ENCODE measurements around the gene MTFP1.

DNA sequence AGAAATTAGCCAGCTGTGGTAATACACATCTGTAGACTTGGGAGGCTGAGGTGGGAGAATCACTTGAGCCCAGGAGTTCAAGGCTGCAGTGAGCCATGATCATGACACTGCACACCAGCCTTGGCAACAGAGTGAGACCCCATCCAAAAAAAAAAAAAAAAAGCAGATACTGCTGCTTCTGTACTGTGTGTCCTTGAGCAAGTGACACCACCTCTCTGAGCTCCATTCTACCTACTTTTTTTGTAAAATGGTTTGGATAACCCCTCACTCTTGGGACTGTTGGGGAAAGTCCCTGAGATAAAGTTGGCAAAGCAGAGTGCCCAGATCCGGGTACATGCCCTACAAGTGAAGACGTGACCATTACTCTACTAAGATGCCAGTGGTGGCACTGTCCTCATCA is 43.6 kb downstream of the MTFP1 start:
- TF ChIP-seq, protein P1, sequence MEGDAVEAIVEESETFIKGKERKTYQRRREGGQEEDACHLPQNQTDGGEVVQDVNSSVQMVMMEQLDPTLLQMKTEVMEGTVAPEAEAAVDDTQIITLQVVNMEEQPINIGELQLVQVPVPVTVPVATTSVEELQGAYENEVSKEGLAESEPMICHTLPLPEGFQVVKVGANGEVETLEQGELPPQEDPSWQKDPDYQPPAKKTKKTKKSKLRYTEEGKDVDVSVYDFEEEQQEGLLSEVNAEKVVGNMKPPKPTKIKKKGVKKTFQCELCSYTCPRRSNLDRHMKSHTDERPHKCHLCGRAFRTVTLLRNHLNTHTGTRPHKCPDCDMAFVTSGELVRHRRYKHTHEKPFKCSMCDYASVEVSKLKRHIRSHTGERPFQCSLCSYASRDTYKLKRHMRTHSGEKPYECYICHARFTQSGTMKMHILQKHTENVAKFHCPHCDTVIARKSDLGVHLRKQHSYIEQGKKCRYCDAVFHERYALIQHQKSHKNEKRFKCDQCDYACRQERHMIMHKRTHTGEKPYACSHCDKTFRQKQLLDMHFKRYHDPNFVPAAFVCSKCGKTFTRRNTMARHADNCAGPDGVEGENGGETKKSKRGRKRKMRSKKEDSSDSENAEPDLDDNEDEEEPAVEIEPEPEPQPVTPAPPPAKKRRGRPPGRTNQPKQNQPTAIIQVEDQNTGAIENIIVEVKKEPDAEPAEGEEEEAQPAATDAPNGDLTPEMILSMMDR (IDR thresholded peaks at IDR 0.05; ENCODE audit: low read length): no peak
- no peak for TF ChIP-seq EZH2 (IDR thresholded peaks at IDR 0.05; ENCODE audit: borderline replicate concordance, low read length)

Data from OCI-LY1 (cell line).